HG02642 (cell line): ENCODE measurements around the gene GRID1.

ENCODE experiments used
- ATAC-seq: cut with Tn5 transposase; IDR thresholded peaks from one replicate; pipeline ENCODE4 v1.9.1; 2021; ENCODE audit warnings: mild to moderate bottlenecking; ENCODE audit not compliant: unreplicated experiment, poor library complexity

GRID1 gene

GRCh38 chr10:85607043-85607695 is 759.4 kb downstream of the GRID1 start:
- no peak for ATAC-seq

- no peak for ATAC-seq
Measured at GRCh38 chr10:85606401-85606800, 760.2 kb downstream of the GRID1 start.

- no peak for ATAC-seq
Measured at GRCh38 chr10:85604884-85605283, 761.7 kb downstream of the GRID1 start.

- no peak for ATAC-seq
Measured at GRCh38 chr10:85604136-85604725, 762.4 kb downstream of the GRID1 start.

GRCh38 chr10:85603151-85603940 is 763.2 kb downstream of the GRID1 start:
- no peak for ATAC-seq

- ATAC-seq: no peak
Measured at GRCh38 chr10:85602713-85603112, 763.9 kb downstream of the GRID1 start.

GRCh38 chr10:85602306-85602705 is 764.3 kb downstream of the GRID1 start:
- ATAC-seq: no peak

- no peak for ATAC-seq
Measured at GRCh38 chr10:85601526-85601925, 765.1 kb downstream of the GRID1 start.

GRCh38 chr10:85600744-85601081 is 765.9 kb downstream of the GRID1 start:
- ATAC-seq: no peak

- no peak for ATAC-seq
Measured at GRCh38 chr10:85600026-85600743, 766.4 kb downstream of the GRID1 start.

GRCh38 chr10:85599081-85599480 is 767.5 kb downstream of the GRID1 start:
- ATAC-seq: no peak

- ATAC-seq: no peak
Measured at GRCh38 chr10:85598646-85599045, 767.9 kb downstream of the GRID1 start.

GRCh38 chr10:85597006-85597405 is 769.6 kb downstream of the GRID1 start:
- no peak for ATAC-seq

- no peak for ATAC-seq
Measured at GRCh38 chr10:85596389-85596788, 770.2 kb downstream of the GRID1 start.

GRCh38 chr10:85594239-85594638 is 772.4 kb downstream of the GRID1 start:
- ATAC-seq: no peak

GRCh38 chr10:85593226-85593772 is 773.3 kb downstream of the GRID1 start:
- no peak for ATAC-seq

- no peak for ATAC-seq
Measured at GRCh38 chr10:85581371-85581770, 785.2 kb downstream of the GRID1 start.

- ATAC-seq: no peak
Measured at GRCh38 chr10:85580585-85580984, 786.0 kb downstream of the GRID1 start.

GRCh38 chr10:85578860-85579259 is 787.7 kb downstream of the GRID1 start:
- no peak for ATAC-seq

- ATAC-seq: no peak
Measured at GRCh38 chr10:85575441-85575840, 791.2 kb downstream of the GRID1 start.

GRCh38 chr10:85570871-85571270 is 795.7 kb downstream of the GRID1 start:
- no peak for ATAC-seq
